GM19397 (cell line): Measurements from ENCODE around the gene ZGRF1.
"Not testable (repeated sequence)": the region's sequence is repeated elsewhere in the genome, so short reads cannot be mapped to it uniquely, and the experiment has no call there.

Experiments used
- ATAC-seq: cut with Tn5 transposase; IDR thresholded peaks from one replicate; pipeline ENCODE4 v1.9.1; 2021; ENCODE audit warnings: mild to moderate bottlenecking, moderate library complexity; ENCODE audit not compliant: unreplicated experiment

Gene ZGRF1

DNA sequence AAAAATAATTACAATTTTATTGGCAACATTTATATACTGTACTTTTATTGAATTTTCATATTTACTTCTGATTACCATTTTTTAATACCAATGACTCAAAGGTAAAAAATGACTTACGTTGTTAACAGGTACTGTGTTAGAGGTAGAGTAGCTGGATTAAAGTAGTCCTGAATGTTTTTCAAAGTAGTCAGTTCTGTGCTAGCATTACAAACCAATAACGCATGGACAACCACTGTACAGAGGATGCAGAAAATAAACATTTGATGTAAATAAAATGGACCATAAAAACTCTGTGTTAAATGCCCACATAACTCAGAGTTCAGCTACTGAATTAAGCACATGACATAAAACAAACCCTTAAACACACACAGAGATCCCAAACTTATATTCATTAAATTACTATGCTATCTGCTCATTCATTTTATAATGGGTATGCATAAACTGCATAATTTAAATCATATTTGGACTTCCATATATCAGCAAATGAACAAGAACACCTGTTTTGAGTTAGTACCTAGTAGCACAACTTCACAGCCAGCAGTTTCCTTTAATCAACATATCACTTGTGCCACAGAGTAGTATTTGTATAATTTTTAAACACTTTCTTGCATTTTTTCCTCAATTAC, 74.3 kb downstream of the ZGRF1 start:
- no peak for ATAC-seq

GRCh38 chr4:112560084-112560483, 76.6 kb downstream of the ZGRF1 start:
- ATAC-seq, result no peak

DNA sequence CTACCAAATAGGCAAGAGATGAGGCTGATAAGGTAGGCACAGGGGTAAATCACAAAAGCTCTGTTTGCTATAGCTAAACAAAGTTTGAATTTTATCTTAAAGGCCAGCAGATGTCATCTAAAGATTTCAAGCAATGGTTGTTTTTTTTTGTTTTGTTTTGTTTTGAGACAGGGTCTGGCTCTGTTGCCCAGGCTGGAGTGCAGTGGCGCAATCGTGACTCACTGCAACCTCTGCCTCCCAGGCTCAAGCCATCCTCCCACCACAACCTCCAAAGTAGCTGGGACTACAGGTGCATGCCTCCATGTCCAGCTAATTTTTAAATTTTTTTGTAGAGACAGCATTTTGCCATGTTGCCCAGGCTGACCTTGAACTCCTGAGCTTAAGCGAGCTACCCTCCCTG, 77.7 kb downstream of the ZGRF1 start:
- no peak for ATAC-seq

- ATAC-seq, result no peak
These were observed 78.9 kb downstream of the ZGRF1 start for GRCh38 chr4:112557676-112558411.

DNA sequence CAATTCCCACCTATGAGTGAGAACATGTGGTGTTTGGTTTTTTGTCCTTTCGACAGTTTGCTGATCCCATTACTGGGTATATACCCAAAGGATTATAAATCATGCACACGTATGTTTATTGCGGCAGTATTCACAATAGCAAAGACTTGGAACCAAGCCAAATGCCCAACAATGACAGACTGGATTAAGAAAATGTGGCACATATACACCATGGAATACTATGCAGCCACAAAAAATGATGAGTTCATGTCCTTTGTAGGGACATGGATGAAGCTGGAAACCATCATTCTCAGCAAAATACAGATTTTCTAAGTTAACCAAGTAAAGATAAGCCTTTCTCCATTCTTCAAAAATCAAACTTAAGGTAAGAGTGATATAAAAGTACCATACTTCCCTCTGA, 82.4 kb downstream of the ZGRF1 start:
- ATAC-seq, result not testable (repeated sequence)

DNA sequence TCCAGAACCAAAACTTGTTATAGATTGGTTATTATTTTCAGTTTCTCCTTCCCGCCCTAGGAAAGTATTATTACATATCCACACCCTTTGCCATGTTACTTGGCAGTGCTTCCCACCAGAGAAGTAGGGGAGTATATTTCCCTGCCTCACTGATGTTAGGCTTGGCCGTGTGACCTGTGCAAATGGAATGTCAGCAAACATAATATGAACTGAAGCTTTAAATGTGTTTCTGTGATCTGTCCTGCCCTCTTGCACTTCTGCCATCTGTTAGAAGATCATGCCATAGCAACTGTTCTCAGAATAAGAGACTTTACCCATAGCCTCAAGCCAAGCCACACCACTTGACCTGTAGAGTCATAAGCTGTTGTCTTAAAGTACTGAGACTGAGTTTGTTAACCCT, 84.0 kb downstream of the ZGRF1 start:
- ATAC-seq, result no peak

DNA sequence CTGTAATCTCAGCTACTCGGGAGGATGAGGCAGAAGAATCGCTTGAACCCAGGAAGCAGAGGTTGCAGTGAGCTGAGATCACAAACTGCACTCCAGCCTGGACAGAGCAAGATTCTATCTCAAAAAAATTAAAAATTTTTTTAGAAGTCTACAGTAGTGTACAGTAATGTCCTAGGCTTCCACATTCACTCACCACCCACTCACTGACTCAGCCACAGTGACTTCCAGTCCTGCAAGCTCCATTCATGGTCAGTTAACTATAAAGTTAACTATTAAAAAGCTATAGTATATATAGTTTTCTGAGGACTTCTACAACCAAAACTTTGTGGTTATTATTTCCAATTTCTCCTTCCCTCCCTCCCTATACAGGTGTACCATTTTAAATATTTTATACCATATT, 86.0 kb downstream of the ZGRF1 start:
- ATAC-seq, result no peak

- ATAC-seq, result no peak
These were observed 90.2 kb downstream of the ZGRF1 start for GRCh38 chr4:112546476-112546875.

- ATAC-seq, result no peak
These were observed 91.4 kb downstream of the ZGRF1 start for GRCh38 chr4:112545346-112545745.

GRCh38 chr4:112540695-112541094, 96.0 kb downstream of the ZGRF1 start:
- no peak for ATAC-seq

DNA sequence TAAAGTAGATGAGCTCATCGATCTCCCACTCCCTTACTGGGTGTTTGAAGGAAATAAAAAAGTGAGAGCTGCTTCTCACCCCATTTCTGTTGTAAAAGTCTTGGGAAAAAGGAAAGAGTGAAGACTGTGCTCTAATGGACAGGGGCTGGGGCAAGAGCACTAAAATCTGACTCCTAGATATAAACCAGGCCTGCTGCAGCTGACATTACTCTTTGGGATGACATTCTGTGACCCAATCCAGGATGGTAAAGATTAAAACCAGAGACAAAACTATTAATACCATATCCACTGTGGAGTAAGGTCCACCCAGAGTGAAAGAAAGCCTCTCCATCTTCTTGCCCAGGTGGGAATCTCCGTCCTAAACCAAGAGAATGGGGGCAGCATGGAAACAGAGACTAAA, 100.6 kb downstream of the ZGRF1 start:
- no peak for ATAC-seq

DNA sequence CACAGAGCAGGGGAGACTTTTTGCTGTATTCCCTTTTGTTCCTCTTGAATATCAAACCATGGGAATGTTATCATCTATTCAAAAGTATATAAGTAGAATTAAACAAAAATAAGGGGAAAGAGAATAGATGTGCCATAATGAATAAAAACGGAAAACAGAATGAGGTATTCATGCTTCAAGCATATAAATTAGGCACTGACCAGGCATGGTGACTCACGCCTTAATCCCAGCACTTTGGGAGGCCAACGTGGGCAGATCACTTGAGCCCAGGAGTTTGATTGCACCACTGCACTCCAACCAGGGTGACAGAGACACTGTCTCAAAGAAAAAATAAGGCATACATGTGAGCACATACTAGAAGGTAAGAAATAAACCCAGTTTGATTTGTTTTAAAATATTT, 104.4 kb downstream of the ZGRF1 start:
- ATAC-seq, result no peak

GRCh38 chr4:112531146-112531545, 105.6 kb downstream of the ZGRF1 start:
- ATAC-seq, result no peak

GRCh38 chr4:112526061-112526460, 110.6 kb downstream of the ZGRF1 start:
- no peak for ATAC-seq

GRCh38 chr4:112523764-112524505, 112.8 kb downstream of the ZGRF1 start:
- peak; percentile 74 for ATAC-seq

DNA sequence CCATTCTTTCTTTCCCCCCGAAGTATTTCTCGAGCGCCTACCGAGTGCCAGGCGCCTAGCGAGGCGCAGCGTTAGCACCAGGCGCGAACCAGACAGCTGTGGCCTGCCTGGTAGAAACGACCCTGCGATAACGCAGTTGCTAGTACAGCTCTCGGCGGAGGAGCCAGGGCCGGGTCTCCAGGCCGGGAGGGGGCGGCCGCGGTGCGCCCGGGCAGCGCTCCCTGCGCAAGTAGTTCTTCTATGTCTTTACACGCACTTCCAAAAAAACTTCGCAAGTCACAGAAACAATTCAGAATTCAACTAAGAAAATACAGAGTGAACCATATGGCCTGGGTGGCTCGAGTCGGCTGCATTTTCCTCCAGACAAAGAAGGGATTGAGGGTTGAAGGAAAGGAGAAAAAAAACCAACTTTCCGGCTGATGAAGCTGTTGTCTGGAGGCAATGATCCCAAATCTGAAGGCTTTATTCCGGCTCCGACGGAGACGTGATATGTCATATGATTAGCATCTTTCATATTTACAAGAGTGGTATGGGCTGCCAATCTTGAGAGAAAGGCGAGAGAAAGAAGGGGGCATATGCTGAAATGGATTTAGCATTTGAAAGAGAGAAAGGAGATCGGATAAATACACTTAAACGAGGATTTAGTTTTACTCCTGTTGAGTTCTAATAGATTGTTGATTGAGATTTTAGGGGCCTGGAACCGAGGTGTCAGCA, 113.5 kb downstream of the ZGRF1 start:
- ATAC-seq, result peak; percentile 46

- not testable (repeated sequence) for ATAC-seq
These were observed 114.3 kb downstream of the ZGRF1 start for GRCh38 chr4:112522431-112522830.

DNA sequence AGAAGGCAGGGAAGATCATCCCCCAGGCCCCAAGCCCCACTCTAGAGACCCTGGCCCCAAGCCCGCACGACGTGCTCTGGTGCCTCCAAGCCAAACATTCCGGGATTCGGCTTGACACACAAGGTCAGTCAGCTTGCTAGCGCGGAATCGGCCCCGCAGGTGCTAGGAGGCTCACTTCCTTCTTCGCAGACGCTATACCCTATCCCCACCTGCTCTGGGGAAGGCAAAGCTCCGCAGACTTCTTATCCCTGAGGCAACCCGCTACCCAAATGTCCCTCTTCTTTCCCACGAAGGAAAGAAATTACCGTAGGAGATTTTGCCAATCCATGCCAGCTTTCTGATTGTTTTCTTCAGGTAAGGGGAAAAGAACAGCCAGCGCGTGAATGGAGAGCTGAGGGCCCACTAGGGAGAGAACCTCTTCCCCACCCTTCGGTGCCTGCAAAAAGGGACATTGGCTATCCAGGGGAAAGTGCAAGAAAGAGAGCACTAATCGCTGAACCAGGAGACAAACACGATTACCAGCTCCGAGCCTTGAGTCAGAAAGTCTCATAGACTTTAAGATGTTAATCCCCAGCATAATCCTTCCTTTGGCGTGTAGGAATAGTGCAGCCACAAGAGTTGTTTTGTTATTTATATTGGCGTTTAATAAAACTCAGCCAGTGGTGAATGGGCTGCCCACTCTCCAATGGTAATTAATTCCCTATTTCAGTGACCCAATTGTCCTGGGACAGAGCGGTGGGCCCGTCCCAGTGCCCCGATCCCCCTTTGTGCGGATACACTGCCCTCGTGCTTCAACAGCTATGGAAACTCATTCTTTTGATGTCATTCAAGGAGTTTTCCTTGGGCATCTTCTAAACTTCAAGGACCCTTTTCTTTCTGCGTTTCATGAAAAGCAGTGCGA, 115.3 kb downstream of the ZGRF1 start:
- no peak for ATAC-seq

DNA sequence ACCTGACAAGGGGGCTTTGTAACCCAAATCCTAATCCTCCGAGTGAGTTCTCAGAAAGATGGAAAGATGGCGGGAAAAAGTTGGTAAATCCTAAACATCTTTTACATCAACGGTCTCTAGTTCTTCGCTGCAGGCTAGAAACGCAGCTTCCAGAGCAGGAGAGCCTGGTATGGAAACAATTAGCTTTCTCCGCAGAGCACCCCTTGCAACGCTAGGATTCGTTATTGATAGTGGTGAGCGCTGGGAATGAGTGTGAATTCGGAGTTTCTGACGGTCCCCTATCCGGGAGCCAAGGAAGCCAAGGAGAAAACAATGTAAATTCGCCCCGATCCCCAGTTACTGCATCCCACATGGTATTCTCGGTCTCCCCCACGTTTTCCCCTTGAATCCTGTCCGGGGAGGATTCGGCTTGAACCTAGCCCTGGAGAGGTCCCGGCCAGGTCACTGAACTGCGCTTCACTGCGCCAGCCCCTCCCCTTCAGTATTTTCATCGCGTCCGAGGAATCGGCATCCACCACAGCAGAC, 116.0 kb downstream of the ZGRF1 start:
- ATAC-seq, result no peak
